Left forelimb (tissue), 1 donor: ENCODE data around the gene GALNT1.
"Not testable (repeated sequence)": the region's sequence is repeated elsewhere in the genome, so short reads cannot be mapped to it uniquely, and the experiment has no call there.

Experiments used
- DNase-seq: peaks from one replicate; pipeline ENCODE4 v3.0.0-alpha.2; 2018; ENCODE audit warnings: low spot score

Gene GALNT1

GRCh38 chr18:35581546-35581897 is at the start of gene GALNT1:
Gene GALNT1, plus strand, starts transcription at chr18:35581740. Its CDS starts 72,923 bp downstream, at chr18:35654663.
- DNase-seq, result no peak

DNA sequence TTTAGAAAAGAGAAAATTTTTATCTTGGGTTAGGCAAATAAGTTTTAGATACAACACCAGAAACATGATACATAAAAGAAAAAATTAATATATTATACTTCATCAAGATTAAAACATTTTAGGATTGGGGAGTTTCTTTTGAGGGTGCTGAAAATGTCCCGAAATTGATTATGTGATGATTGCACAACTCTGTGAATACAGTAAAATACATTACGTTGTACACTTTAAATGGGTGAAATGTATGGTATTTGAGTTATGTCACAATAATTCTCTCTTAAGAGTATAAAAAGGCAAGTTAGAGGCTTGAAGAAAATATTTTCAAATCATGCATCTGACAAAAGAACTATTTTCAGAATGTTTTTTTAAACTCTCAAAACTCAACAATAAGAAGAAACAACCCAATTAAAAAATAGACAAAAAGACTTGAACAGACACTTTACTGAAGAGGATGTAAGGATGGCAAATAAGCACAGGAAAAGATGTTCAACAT is 47.6 kb upstream of the GALNT1 start:
- no peak for DNase-seq

DNA sequence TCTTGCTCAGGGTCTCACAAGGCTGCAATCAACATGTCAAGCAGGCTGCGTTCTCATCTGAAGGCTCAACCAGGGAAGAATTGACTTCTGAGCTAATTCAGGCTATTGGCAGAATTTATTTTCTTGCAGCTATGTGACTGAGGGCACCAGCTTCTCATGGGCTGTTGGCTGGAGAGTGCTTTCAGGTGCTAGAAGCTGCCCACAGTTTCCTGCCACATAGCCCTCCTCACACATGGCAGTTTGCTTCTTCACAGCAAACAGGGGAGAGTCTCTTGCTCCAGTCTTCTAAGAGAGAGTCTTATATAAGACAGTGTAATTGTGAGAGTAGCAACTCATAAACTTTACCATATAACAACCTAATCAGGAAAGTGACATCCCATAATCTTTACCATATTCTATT is 46.2 kb upstream of the GALNT1 start:
- no peak for DNase-seq

DNA sequence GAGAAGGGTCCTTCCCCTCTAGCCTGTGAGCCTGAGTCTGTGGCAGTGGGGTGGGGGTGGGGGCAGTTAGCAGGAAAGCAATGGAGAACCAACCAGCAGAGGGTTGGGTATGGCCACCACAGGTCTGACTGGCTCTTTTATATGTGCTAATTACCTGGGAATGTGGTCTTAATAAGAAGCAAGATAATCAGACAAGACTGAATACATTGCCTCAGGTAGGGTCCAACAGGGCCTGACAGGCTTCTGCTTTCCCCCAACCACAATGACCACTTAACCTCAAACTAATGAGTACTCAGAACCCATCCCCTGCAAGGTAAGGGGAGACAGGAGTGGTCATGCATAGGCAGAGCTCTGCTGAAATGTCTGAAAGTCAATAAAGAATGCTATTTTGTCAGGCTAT is 39.2 kb upstream of the GALNT1 start:
- DNase-seq, result no peak

GRCh38 chr18:35547008-35547605 is 34.4 kb upstream of the GALNT1 start:
- no peak for DNase-seq

DNA sequence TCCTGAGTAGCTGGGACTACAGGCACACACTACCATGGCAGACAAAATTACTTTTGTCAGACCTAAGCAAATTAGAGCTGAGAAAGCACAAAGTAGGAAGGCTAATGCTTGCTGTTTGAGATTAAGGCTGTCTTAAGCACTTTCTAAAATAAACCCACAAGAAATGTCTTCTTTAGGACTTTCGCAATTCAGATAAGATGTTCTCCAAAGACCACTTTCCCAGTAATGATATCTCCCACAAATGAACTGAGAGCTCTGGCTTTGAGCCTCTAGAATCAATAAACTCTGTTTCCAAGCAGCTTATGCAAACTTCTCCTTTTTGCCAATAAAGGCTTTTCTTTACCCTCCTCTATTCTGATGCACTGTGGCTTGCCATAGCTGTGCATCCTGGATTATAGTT is 32.0 kb upstream of the GALNT1 start:
- DNase-seq, result no peak

- no peak for DNase-seq
Observed at GRCh38 chr18:35553300-35553699, 28.2 kb upstream of the GALNT1 start.

DNA sequence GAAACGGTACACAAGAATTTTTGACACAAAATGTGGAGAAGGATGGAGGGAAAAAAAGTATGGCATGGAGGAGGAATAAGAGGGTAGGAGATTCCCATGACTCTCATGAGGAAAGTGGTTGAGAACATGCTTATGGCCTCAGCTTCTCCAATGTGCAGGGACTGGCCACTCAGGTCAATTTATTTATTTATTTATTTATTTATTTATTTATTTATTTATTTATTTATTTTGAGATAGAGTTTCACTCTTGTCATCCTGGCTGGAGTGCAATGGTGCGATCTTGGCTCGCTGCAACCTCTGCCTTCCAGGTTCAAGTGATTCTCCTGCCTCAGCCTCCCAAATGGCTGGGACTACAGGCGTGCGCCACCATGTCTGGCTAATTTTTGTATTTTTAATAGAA is 26.0 kb upstream of the GALNT1 start:
- not testable (repeated sequence) for DNase-seq

- DNase-seq, result no peak
Observed at GRCh38 chr18:35559867-35560266, 21.7 kb upstream of the GALNT1 start.

- no peak for DNase-seq
Observed at GRCh38 chr18:35564795-35565453, 16.6 kb upstream of the GALNT1 start.

DNA sequence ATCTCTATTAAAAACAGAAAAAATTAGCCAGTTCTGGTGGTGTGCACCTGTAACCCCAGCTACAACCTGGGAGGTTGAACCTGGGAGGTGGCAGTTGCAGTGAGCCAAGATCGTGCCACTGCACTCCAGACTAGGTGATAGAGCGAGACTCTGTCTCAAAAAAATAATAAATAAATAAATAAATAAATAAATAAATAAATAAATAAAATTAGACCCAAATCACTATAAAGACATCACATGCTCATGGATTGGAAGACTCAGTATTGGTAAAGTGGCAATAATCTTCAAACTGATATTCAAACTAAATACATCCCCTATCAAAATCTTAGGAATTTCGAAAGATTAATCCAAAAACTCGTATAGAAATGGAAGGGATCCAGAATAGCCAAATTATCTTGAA is 15.5 kb upstream of the GALNT1 start:
- no peak for DNase-seq

DNA sequence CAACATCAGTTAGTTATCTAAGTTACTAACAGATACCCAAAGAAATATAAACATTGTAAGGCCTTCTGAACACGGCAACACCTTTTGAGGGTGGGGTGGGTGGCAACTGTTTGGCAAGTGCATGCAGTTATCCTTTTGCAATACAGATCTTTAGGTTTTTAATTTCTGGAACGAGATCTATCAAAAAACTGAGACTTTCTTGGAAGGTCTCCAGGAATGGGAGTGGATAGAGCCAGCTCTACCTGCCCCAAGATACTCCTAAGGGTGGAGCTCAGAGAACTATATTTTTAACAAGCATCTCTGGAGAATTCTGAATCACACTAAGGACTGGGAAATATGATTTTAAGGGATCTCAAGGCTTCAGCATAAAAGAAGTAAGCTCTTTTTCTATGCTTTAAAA is 11.4 kb upstream of the GALNT1 start:
- no peak for DNase-seq

GRCh38 chr18:35571138-35571537 is 10.4 kb upstream of the GALNT1 start:
- DNase-seq, result no peak

DNA sequence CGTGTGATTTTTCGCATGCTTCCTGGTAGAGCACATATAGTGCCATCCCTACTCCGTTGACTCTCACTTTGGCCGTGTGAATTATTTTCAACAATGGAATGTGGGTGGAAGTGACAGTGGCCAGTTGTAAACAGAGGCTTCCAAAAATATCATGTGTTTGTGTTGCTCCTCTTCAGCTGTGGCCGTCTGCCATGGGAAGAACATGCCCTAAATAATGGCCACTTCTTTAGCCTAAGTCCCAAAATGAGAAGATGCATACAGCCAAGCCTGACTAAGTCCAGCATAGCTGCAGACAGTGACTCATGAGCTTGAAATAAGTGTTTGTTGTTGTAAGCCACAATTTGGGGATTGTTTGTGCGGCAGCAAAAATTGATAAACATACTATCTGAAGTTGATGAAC is 8.9 kb upstream of the GALNT1 start:
- no peak for DNase-seq

- DNase-seq, result no peak
Observed at GRCh38 chr18:35573531-35573930, 8.0 kb upstream of the GALNT1 start.

GRCh38 chr18:35576240-35576845 is 5.2 kb upstream of the GALNT1 start:
- DNase-seq, result not testable (repeated sequence)

DNA sequence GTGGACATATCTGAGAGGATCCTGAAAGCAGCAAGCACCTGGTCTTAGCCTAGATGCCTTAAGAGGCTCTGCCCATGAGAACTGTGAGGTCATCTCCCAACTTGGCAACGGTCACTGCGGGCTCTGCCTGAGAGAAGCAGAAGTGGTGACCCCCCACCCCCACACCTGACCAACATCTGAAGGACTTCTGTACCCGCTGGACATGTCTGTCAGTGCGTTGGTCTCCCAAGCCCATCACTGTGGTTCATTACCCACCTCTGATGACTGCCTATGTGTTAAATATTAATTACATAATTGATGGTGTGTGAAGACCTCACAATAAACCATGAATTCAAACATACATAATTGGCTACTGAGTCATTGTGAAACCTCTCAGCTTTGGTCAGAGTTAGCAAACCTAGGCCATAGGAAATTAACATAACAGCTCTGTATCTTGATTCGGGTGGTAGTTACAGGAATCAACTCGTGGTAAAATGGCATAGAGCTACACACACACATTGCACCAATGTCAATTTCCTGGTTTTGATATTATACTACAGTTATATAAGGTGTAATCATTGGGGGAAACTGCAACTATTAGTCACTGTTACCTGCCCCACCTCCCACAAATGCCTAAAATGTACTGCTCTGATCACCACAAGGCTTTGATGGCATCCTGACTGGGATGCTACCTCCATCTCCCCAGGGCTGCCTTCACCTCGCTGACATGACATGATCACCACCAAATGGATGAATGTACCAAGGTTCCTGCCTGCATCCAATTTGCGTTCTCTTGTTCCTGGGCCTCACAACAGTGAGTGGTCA is 4.3 kb upstream of the GALNT1 start:
- DNase-seq, result no peak

DNA sequence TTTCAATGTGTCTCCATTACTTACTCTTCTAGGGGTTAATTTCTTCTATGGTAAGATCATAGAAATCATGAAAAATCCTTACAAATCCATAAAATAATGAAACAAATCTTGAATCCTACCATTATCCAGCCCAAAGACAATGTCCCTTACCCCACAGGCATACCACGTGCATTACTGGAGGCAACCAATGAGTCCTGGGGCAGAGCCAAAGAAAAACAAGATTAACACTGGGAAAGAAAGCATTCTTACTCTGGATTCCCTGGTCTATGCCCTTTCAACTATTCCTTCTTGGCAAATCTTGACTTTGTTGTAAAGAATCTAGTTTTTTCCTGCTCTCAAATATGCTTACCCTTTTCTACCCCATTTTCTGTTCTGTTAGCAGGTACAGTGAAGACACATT is 3.1 kb upstream of the GALNT1 start:
- DNase-seq, result no peak

GRCh38 chr18:35578936-35579335 is 2.6 kb upstream of the GALNT1 start:
- DNase-seq, result no peak

- DNase-seq, result peak; percentile 85
Observed at GRCh38 chr18:35580701-35581539, 620 bp upstream of the GALNT1 start.

GRCh38 chr18:35581898-35582641 is 530 bp downstream of the GALNT1 start:
- peak; percentile 71 for DNase-seq
